Measurements from ENCODE around the gene MRFAP1L1. TPM values are rescaled to one million over a fixed set of nuclear protein-coding genes. Genes with fewer than 3 reads are reported as not detected.
"Not testable (repeated sequence)": the region's sequence is repeated elsewhere in the genome, so short reads cannot be mapped to it uniquely, and the experiment has no call there.

Gene MRFAP1L1
- total RNA-seq, 1 donor from 2014 or later, result 36.8 TPM

DNA sequence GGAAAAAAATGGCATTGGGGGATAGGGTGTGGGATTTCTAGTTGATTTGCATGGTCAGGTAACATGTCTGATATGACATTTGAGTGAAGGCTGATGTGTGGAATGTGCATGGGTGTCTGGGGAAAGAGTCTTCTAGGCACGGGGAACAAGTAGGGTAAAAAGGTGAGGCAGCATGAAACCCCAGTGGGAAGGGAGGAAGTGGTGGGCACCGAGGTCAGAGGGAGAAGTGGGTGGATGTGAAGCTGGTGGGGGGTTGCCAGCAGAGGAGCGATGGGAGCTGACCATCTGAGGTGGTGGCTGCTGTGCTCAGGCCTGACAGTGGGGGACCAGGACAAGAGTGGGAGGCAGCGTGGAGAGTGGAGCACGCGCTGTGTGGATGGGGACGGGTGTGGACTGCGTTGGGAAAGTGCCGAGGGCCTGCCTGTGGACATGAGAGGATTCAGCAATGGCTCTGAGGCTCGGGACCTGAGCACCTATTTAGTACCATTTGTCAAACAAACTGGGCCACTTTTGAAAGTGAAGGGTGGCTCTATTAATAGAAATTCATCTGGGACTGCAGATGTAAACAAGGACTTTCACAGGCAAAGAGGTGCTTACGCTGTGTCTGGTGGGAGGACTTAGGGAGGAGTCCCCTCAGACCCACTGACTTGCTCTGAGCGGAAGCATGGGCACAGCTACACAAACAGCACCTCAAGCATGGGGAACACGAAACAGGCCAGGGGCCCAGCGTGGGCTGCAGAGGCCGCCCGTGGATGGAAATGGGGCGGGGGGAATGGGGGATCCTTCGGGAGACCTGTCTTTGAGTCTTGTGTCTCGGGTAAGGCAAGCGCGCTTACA, 32.7 kb downstream of the MRFAP1L1 start:
- Histone ChIP-seq H2AFZ (ENCODE audit: low read depth, low read length) (no peak overlapping the region), H3K9ac (ENCODE audit: low read length) (no peak overlapping the region), H4K20me1 (ENCODE audit: insufficient read depth, low read length) (peaks cover 44% of the 10 kb centered on the region), H3K79me2 (ENCODE audit: insufficient read depth, low read length) (peaks cover 35% of the 10 kb centered on the region), H3K4me1 (ENCODE audit: insufficient read depth, low read length) (peaks cover 23% of the 10 kb centered on the region), H3K27ac (ENCODE audit: low read depth, low read length) (no peak overlapping the region), H3K27me3 (ENCODE audit: insufficient read depth, low read length) (no peaks in the 10 kb centered on the region), H3K9me3 (ENCODE audit: insufficient read depth, low read depth, low read length) (no peaks in the 10 kb centered on the region), H3K36me3 (ENCODE audit: insufficient read depth, low read length) (no peaks in the 10 kb centered on the region), H3K4me3 (ENCODE audit: insufficient read depth, low read depth, low read length) (no peak overlapping the region), H3K4me2 (ENCODE audit: low read length) (peak overlapping the region; percentile 97)
- DNase-seq (ENCODE audit: low read depth) (no peak), FAIRE-seq (no peak)
- Mint-ChIP-seq H3K4me3 (ENCODE audit: unreplicated experiment) (peak overlapping the region; percentile 73), H3K27ac (ENCODE audit: unreplicated experiment) (no peak overlapping the region), H3K36me3 (ENCODE audit: low read depth, unreplicated experiment) (peaks cover 30% of the 10 kb centered on the region), H3K27me3 (ENCODE audit: low read depth, unreplicated experiment) (no peaks in the 10 kb centered on the region), H3K4me1 (ENCODE audit: low read depth, unreplicated experiment) (peaks cover 28% of the 10 kb centered on the region), H3K9me3 (ENCODE audit: unreplicated experiment) (peaks cover 7% of the 10 kb centered on the region)
- TF ChIP-seq EZH2 (IDR thresholded peaks at IDR 0.05; ENCODE audit: insufficient read depth, low read length), result no peak

DNA sequence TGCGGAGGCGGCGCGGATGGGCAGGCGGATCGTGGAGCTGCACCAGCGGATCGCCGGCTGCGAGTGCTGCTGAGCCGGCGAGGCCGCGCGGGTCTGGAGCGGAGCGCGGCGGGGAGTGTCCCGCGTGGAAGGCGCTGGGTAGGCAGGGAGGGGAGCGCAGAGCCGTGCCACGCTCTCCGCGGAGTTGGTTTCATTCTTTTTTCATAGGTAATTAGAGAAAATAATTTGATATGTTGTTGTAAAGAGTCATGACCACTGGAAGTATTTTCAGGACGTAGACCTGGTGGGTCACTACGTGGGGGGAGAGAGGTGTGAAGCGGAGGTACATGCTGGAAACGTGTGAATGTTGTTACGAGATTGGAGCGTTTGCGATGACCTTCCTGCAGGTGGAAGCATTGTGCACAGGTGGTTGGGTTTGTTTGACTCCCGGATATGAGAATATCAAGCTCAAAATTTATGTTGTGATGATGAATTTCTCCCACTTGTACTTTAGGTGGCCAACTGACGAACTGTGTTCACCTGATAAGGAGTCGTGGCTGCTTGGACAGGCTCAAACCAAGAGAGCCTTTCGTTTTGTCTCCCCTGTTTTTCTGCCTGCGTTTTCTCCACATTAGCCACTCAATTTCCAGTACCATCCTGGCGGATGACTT, 35.0 kb downstream of the MRFAP1L1 start:
- Histone ChIP-seq H3K27ac (ENCODE audit: low read depth, low read length) (no peak overlapping the region), H3K36me3 (ENCODE audit: insufficient read depth, low read length) (no peaks in the 10 kb centered on the region), H3K9ac (ENCODE audit: low read length) (peak overlapping the region; percentile 75), H3K4me3 (ENCODE audit: insufficient read depth, low read depth, low read length) (peak overlapping the region; percentile 78), H2AFZ (ENCODE audit: low read depth, low read length) (peak overlapping the region; percentile 96), H3K27me3 (ENCODE audit: insufficient read depth, low read length) (no peaks in the 10 kb centered on the region), H3K4me1 (ENCODE audit: insufficient read depth, low read length) (peaks cover 23% of the 10 kb centered on the region), H3K79me2 (ENCODE audit: insufficient read depth, low read length) (peaks cover 35% of the 10 kb centered on the region), H3K9me3 (ENCODE audit: insufficient read depth, low read depth, low read length) (no peaks in the 10 kb centered on the region), H3K4me2 (ENCODE audit: low read length) (peak overlapping the region; percentile 97), H4K20me1 (ENCODE audit: insufficient read depth, low read length) (peaks cover 41% of the 10 kb centered on the region)
- H3K4me3 Mint-ChIP-seq (ENCODE audit: unreplicated experiment), result peak overlapping the region; percentile 87
- H3K27ac Mint-ChIP-seq (ENCODE audit: unreplicated experiment), result no peak overlapping the region
- peak; percentile 47 for FAIRE-seq
- H3K4me1 Mint-ChIP-seq (ENCODE audit: low read depth, unreplicated experiment), result peaks cover 22% of the 10 kb centered on the region
- peaks cover 2% of the 10 kb centered on the region for H3K9me3 Mint-ChIP-seq (ENCODE audit: unreplicated experiment)
- TF ChIP-seq, protein P1, sequence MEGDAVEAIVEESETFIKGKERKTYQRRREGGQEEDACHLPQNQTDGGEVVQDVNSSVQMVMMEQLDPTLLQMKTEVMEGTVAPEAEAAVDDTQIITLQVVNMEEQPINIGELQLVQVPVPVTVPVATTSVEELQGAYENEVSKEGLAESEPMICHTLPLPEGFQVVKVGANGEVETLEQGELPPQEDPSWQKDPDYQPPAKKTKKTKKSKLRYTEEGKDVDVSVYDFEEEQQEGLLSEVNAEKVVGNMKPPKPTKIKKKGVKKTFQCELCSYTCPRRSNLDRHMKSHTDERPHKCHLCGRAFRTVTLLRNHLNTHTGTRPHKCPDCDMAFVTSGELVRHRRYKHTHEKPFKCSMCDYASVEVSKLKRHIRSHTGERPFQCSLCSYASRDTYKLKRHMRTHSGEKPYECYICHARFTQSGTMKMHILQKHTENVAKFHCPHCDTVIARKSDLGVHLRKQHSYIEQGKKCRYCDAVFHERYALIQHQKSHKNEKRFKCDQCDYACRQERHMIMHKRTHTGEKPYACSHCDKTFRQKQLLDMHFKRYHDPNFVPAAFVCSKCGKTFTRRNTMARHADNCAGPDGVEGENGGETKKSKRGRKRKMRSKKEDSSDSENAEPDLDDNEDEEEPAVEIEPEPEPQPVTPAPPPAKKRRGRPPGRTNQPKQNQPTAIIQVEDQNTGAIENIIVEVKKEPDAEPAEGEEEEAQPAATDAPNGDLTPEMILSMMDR (IDR thresholded peaks at IDR 0.05; ENCODE audit: insufficient read depth, low read depth, low read length), result peak; percentile 12
- no peak for TF ChIP-seq EZH2 (IDR thresholded peaks at IDR 0.05; ENCODE audit: insufficient read depth, low read length)
- peaks cover 20% of the 10 kb centered on the region for H3K36me3 Mint-ChIP-seq (ENCODE audit: low read depth, unreplicated experiment)
- no peaks in the 10 kb centered on the region for H3K27me3 Mint-ChIP-seq (ENCODE audit: low read depth, unreplicated experiment)
- no peak for DNase-seq (ENCODE audit: low read depth)

DNA sequence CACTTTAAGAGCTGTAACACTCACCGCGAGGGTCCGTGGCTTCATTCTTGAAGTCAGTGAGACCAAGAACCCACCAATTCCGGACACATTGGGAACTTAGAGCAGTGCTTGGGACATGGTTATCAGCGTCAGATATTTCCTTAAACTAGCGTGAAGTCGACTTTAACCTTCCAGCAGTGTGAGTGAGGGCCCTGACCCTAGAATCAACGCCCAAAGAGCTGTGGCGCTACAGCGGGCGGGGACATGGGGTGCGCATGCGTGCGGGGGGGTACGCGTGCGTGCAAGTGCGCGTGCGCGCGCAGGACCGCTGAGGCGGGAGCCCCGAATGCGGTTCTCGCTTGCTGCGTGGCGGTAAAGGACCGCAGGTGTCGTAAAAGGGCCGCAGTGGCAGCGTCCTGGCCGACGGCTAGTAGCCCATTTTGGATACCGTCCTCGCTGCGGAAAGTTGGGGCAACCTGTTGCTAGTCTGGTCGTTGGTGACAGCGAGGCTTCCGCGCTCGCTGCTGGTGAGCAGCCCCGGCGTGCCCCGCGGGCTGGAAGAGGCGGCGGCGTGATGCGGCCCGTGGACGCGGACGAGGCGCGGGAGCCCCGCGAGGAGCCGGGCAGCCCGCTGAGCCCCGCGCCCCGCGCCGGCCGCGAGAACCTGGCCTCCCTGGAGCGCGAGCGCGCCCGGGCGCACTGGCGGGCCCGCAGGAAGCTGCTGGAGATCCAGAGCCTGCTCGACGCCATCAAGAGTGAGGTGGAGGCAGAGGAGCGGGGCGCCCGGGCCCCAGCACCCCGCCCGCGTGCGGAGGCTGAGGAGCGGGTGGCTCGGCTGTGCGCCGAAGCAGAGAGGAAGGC, 35.8 kb downstream of the MRFAP1L1 start:
- Histone ChIP-seq H3K79me2 (ENCODE audit: insufficient read depth, low read length) (peaks cover 35% of the 10 kb centered on the region), H3K9ac (ENCODE audit: low read length) (peak overlapping the region; percentile 75), H3K4me3 (ENCODE audit: insufficient read depth, low read depth, low read length) (peak overlapping the region; percentile 78), H2AFZ (ENCODE audit: low read depth, low read length) (peak overlapping the region; percentile 96), H3K4me1 (ENCODE audit: insufficient read depth, low read length) (peaks cover 27% of the 10 kb centered on the region), H3K9me3 (ENCODE audit: insufficient read depth, low read depth, low read length) (no peaks in the 10 kb centered on the region), H3K27me3 (ENCODE audit: insufficient read depth, low read length) (no peaks in the 10 kb centered on the region), H3K27ac (ENCODE audit: low read depth, low read length) (peak overlapping the region; percentile 12), H3K36me3 (ENCODE audit: insufficient read depth, low read length) (no peaks in the 10 kb centered on the region), H4K20me1 (ENCODE audit: insufficient read depth, low read length) (peaks cover 37% of the 10 kb centered on the region), H3K4me2 (ENCODE audit: low read length) (peak overlapping the region; percentile 97)
- H3K36me3 Mint-ChIP-seq (ENCODE audit: low read depth, unreplicated experiment), result peaks cover 17% of the 10 kb centered on the region
- peaks cover 2% of the 10 kb centered on the region for H3K9me3 Mint-ChIP-seq (ENCODE audit: unreplicated experiment)
- H3K27ac Mint-ChIP-seq (ENCODE audit: unreplicated experiment), result peak overlapping the region; percentile 81
- TF ChIP-seq, protein P1 (IDR thresholded peaks at IDR 0.05; ENCODE audit: insufficient read depth, low read depth, low read length), result no peak
- TF ChIP-seq EZH2 (IDR thresholded peaks at IDR 0.05; ENCODE audit: insufficient read depth, low read length), result no peak
- H3K4me1 Mint-ChIP-seq (ENCODE audit: low read depth, unreplicated experiment), result peaks cover 22% of the 10 kb centered on the region
- H3K4me3 Mint-ChIP-seq (ENCODE audit: unreplicated experiment), result peak overlapping the region; percentile 91
- DNase-seq (ENCODE audit: low read depth) (peak; percentile 96), FAIRE-seq (peak; percentile 39)
- no peaks in the 10 kb centered on the region for H3K27me3 Mint-ChIP-seq (ENCODE audit: low read depth, unreplicated experiment)

DNA sequence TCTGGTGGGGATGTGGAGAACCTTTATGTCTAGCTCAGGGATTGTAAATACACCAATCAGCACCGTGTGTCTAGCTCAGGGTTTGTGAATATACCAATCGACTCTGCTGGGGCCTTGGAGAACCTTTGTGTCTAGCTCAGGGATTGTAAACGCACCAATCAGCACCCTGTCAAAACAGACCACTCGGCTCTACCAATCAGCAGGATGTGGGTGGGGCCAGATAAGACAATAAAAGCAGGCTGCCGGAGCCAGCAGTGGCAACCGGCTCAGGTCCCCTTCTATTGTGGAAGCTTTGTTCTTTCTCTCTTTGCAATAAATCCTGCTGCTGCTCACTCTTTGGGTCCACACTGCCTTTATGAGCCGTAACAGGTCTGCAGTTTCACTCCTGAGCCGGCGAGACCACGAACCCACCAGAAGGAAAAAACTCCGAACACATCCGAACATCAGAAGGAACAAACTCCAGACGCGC, 36.4 kb downstream of the MRFAP1L1 start:
- Mint-ChIP-seq H3K4me1 (ENCODE audit: low read depth, unreplicated experiment) (peaks cover 22% of the 10 kb centered on the region), H3K27ac (ENCODE audit: unreplicated experiment) (peak overlapping the region; percentile 81), H3K36me3 (ENCODE audit: low read depth, unreplicated experiment) (peaks cover 15% of the 10 kb centered on the region), H3K4me3 (ENCODE audit: unreplicated experiment) (peak overlapping the region; percentile 91)
- H3K27me3 ChIP-seq (ENCODE audit: insufficient read depth, low read length); H3K9me3 ChIP-seq (ENCODE audit: insufficient read depth, low read depth, low read length); H3K36me3 ChIP-seq (ENCODE audit: insufficient read depth, low read length); H3K27me3 Mint-ChIP-seq (ENCODE audit: low read depth, unreplicated experiment); H3K9me3 Mint-ChIP-seq (ENCODE audit: unreplicated experiment); DNase-seq (ENCODE audit: low read depth); H3K27ac ChIP-seq (ENCODE audit: low read depth, low read length); FAIRE-seq: not testable (repeated sequence)
- peaks cover 31% of the 10 kb centered on the region for H3K4me1 ChIP-seq (ENCODE audit: insufficient read depth, low read length)
- H3K4me2 ChIP-seq (ENCODE audit: low read length), result peak overlapping the region; percentile 97
- H3K9ac ChIP-seq (ENCODE audit: low read length), result peak overlapping the region; percentile 75
- peaks cover 31% of the 10 kb centered on the region for H3K79me2 ChIP-seq (ENCODE audit: insufficient read depth, low read length)
- H3K4me3 ChIP-seq (ENCODE audit: insufficient read depth, low read depth, low read length), result peak overlapping the region; percentile 78
- H2AFZ ChIP-seq (ENCODE audit: low read depth, low read length), result peak overlapping the region; percentile 96
- peaks cover 31% of the 10 kb centered on the region for H4K20me1 ChIP-seq (ENCODE audit: insufficient read depth, low read length)

Data from astrocyte (in vitro differentiated cells and primary cell).